Activated CD4-positive, alpha-beta T cell treated with anti-CD3 and anti-CD28 coated beads, Interleukin-2, amount 50 U/mL, for 4 hours (primary cell): ENCODE results near the gene SYTL4.
A peak's percentile ranks its signal among the peaks of the same experiment; 100 is the strongest.
"Not testable (repeated sequence)": the region's sequence is repeated elsewhere in the genome, so short reads cannot be mapped to it uniquely, and the experiment has no call there.

Experiments
- DNase-seq, 2 experiments: peaks; one replicate each; pipeline ENCODE4 v3.0.0-alpha.2; 2020

SYTL4 gene

GRCh38 chrX:100731441-100732281, at the start of gene SYTL4:
TSS of gene SYTL4 (minus strand) at chrX:100732121. CDS start at chrX:100702037, 30,084 bp downstream.
- no peak for DNase-seq

- not testable (repeated sequence) for DNase-seq
These were observed 37.5 kb upstream of the SYTL4 start for GRCh38 chrX:100769439-100769838.

DNA sequence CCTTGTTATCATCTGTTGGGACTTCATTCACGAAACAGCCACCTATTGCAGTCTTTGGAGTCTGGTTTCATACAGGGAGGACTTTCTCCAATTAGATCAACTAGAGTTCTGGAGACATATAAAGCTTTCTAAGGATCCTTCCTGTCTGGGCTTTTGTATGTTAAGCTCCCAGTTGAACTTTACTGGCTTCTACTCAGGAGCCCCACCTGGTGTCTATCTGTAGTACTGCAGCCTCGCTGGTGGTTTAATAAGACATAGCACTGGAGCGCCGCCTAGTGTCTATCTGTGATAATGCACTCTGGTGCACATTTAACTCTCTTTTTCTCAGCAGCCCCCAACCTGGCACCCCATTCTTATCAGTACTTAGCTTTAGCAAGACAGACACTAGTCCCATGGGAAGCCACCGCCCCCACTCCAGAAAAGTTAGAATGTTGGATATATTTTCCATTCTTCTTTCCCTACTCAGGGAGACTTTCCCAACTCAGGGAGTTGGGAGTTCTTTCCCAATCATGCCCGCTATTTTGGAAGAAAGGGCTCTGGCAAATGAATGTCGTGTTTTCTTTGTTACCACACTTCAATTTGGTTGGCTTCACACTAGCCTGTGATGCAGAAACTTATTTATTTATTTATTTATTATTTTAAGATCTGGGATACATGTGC, 36.9 kb upstream of the SYTL4 start:
- peak; percentile 81 to 83 for DNase-seq

DNA sequence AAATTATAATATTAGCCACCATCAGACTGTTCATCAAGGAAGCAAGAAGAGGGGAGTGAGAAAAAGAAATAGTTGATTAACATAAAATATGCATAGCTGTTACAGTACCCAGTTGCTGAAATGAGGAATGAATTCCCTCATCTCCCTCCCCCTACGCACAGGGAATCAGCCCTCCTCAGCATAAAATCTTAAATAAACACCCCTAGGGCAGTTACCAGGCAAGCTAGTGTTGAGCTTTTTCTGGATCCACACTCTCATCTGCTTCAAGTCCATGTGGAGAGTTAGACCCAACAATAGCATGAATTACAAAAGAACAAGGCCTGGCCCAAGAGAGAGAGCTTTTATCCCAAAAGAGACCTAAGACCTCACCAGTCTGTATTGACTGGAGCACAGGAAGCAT, 19.0 kb upstream of the SYTL4 start:
- no peak for DNase-seq

DNA sequence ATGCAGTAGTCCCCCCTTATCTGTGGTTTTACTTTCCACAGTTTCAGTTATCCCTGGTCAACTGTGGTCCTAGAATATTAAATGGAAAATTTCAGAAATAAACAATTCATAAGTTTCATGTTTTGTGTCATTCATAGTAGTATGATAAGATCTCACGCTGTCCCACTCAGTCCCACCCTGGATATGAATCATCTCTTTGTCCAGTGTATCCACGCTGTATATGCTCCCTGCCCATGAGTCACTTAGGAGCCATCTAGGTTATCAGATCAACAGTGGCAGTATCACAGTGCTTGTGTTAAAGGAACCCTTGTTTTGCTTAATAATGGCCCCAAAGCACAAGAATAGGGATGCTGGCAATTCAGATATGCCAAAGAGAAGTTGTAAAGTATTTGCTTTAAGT, 16.2 kb upstream of the SYTL4 start:
- no peak for DNase-seq

DNA sequence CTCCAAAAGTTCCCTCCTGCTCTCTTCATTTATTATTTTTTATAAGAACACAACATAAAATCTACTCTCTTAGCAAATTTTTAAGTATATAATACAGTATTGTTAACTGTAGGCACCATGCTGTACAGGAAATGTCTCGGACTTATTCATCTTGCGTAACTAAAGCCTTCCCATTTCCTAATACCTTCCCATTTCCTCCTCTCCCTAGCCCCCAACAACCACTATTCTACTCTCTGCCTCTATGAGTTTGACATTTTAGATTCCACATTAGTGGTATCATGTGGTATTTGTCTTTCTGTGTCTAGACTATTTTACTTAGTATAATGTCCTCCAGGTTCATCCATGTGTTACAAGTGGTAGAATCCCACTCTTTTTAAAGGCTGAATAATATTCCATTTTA, 15.8 kb upstream of the SYTL4 start:
- no peak for DNase-seq

DNA sequence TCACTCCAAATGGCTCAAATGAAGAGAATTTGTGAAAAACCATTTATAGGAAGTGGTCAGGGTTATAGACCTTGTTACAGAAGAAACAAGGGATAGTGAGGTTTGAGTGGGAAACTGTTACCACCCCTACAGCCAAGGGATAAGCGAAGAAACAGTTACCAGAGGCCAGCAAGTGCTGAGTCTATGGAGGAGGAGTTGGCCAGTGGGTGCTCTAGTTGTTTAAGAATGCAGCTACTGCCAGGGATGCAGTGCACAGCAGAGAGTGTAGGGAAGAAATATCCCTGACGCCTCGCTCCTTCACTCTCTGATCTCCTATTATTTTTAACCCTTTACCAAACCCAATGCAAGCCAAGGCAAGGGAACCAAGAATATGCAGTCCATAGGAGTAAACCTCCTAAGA, 15.2 kb upstream of the SYTL4 start:
- no peak for DNase-seq

DNA sequence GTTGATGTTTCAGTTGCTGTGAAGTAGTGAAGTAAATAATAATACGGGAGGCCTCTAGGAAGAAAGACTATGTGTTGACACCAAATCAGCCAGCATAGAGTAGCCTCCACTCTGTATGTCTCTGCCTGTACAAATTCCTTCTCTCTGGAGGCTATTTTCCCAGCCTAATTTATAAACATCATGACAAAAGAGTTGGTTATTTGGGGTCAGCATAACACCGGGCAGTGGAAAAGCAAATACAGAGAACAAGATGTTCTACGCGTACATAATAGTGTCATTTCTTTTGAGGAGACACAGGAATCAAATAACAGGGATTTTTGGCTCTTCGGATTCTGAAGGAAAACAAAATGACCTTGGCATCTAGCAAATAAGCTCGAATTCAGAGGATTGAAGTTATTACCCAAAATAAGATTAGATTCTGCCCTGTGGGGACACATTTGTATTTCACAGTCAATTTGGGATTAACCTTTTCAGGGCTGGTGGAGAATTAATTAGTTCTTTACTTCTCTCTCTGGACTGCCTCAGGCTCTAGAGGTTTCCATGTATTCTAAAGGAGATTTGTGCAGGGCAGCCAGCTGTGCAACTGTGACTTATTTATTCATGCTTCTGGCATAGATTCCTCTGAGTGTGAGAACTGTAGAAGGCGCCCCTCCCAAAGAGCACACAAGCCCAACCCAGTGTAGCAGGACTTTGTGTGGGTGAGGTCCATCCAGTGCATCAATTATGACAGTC, 14.1 kb upstream of the SYTL4 start:
- DNase-seq = no peak

- DNase-seq = no peak
These were observed 13.3 kb upstream of the SYTL4 start for GRCh38 chrX:100745205-100745604.

DNA sequence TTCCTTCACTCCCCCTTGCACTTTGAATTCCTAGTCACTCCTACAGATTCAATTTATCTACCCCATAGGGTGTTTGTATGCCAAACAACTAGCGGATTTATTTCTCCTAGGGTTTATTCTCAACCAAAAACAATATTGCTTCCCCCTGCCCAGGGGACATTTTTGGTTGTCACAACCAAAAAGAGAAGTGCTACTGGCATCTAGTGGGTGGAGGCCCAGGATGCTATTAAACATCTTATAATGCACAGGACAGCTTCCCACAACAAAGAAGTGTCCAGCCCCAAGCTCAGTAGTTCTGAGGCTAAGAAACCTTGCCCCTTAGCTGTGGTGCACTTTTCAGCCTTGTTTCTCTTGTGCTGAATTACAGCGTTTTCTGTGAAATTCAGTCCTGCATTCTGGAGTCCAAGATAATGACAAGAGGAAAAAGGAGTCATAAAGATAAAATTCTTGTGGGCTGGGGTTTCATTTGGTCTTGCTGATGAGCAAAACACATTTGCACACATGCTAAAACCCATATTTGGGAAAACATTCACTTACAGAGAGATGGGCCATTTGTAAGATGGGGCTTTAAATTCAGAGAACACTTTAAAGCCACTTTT, 11.2 kb upstream of the SYTL4 start:
- DNase-seq = no peak

DNA sequence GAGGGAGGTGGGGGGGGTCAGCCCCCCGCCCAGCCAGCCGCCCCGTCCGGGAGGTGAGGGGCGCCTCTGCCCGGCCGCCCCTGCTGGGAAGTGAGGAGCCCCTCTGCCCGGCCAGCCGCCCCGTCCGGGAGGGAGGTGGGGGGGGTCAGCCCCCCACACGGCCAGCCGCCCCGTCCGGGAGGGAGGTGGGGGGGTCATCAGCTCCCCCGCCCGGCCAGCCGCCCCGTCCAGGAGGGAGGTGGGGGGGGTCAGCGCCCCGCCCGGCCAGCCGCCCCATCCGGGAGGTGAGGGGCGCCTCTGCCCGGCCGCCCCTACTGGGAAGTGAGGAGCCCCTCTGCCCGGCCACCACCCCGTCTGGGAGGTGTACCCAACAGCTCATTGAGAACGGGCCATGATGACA, 7.9 kb downstream of the SYTL4 start:
- DNase-seq = not testable (repeated sequence)

DNA sequence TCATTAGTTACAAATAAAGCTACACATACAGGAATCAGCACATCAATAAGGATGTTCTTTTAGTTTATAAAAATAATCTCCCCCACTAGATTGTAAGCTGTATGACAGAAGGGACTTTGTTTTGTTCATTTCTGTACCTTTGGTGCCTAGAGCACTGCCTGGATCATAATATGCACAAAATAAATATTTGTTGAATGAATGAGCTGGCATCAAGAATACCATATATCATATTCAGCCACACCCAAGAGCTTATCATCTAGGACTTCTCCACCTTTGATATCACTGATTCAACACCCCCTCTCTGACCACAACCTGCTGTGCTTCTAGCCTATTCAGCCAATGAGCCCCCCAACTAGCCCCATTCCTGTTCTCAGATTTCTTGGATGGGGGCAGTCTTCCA, 10.6 kb downstream of the SYTL4 start:
- no peak for DNase-seq

DNA sequence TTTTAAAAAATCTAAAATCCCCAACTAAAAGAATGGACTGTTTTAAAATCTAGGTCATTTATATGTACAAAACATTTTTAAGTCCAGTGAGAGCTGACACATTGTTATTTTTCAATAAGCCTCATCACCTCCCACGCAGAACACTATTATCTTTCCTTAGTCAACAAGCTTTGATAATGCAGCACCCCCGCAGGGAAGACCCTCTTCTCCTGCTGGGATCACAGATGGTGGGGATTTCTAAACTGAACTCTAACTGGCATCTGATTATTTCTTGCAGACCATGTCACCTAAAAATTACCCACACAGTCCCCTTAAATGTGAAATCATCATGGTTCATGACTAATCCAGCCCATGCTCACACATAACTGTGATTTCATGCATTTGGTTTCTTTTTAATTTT, 11.6 kb downstream of the SYTL4 start:
- no peak for DNase-seq

DNA sequence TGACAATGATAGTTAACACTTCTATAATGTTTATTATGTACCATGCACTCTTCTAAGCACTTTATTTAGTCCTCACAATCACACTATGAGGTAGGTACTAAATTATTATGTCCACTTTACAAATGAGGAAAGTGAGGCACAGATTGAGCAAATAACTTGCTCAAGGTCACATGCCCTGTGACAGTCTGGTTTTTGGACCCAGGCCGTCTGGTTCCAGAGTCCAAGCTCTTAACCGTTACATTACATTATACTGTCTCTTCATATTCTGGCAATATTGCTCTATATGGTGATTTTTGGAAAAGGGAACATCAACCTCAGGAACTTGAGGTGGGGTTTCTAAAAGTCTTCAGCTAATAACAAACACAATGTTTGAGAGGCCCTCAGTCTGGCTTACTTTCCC, 12.8 kb downstream of the SYTL4 start:
- DNase-seq = no peak

DNA sequence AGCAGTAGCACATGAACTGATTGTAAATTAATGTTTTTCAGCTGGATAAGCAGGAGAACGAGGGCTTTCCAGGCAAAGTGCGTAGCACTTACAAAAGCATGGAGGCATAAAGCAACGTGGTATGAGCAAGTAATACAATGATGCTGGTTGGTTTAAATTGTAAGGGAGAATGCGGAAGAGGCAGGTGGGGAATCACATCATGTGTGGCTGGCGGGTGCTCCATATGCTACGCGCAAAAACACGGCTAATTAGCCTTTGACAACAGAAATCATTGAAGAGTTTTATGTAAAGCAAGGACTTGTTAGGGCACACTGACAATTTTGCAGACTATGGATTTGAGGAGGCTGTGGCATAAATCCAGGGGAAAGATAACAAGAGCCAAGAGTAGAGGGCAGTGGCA, 14.6 kb downstream of the SYTL4 start:
- DNase-seq = no peak

DNA sequence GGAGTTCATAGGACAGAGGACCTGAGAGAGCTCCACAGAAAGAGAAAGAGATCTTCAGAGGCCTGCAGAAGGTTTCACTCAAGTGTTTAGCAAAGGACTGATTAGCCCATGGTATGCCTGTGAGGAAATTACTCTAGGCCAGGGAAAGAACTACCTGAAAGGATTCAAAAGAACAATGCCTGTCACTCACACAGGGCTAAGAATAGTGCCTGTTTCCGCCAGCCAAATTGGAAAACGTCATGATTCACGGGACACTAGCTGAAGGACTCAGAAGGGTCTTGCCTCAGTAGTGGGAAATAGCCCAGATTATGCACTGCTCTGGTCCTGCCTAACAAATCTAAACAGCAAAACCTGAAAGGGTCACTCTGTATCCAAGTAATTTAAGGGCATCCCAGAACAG, 21.1 kb downstream of the SYTL4 start:
- no peak for DNase-seq

DNA sequence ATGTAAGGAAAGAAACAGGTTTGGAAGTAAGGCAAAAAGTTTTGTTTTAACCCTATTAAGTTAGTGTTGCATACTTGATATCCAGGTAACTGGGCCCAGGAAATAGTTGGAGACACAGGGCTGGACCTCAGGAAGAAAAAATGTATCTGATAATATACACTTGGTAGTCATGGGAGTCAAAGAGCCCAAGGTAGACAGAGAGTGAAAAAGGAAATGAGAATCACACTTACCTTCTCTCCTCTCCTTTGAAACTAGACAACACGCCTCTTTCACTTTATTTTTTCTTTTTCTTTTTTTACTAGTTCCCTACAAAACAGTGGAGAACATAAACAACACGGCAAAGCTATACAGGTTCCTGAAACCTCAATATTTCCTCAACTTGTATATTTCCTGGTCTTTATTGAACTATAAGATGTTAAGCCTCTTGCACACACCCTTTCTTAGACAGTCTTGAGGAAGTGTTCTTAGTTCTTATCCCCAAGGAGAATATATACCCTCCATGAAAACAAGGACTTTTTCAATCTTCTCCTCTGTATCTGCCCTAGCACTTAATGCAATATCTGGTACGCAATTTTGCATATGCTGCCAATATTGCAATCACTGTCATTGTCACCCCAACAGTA, 27.2 kb downstream of the SYTL4 start:
- no peak for DNase-seq

DNA sequence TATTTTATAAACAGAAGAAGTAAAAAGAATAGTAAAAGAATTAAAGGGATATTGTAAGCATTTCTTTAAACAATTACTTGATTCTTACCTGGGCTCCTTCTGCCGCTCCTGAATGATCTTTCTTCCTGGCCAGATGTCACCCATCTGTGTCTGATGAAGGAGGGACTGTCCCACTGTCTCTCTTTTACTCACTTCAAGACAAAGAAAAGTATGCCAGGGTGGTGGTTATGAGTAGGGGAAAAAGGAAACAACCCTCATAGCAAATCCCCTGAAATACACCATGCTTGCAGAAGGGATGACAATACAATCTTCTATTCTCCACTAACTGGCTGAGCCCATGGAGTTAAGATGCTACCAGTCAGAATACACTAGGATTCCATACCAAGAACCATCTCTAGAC, 31.1 kb downstream of the SYTL4 start:
- no peak for DNase-seq

DNA sequence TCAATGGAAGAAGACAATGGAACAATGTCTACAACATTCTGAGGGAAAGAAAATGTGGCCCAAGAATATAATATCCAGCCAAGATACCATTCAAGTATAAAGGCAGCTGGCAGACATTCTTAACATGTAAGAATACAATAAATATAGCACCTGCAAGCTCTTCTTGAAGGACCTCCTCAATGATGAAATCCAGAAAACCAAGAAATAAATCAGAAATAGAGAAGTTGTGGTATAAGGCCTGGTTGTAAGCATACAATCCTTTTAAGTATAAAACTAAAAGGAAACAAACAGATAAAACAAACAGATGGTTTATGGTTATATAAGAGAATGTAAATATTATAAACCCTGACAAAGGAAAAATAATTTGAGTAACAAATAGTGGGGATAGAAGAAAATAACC, 33.4 kb downstream of the SYTL4 start:
- no peak for DNase-seq

DNA sequence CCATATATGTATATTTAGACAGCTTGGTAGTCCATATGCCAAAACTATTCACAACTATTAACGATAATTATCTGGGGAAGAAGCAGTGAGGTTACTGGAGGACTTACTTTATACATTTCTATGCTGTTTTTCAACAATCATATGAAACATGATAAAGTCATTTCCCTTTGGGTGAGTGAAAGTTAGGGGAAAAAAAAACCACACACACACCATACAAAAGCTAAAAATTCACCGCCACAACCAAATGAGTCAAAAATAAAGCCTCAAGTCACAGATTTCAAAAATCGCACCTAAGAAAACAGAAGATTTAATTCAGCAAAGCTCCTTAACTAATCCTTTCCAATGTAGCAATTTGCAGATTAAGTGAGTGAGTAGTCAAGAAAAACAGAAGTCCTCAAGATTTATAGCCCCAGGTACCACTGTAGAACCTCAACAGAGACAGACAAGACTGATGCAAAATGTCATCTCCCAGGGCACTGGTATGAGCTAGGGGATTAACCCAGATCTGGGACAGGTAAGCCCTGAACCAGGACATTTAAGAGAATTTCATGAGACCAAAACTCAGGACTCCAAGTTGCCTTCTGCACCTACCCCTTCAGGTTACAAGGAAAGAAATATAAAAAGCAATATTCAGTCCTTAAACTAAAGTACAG, 35.1 kb downstream of the SYTL4 start:
- no peak for DNase-seq

- no peak for DNase-seq
These were observed 35.9 kb downstream of the SYTL4 start for GRCh38 chrX:100695991-100696390.

- DNase-seq = no peak
These were observed 36.6 kb downstream of the SYTL4 start for GRCh38 chrX:100695302-100695701.
